T-helper 17 cell (primary cell): ENCODE data around the gene ZC3H7A. TPM values are rescaled to one million over a fixed set of nuclear protein-coding genes. Genes with fewer than 3 reads are reported as not detected.
"Not testable (repeated sequence)": the region's sequence is repeated elsewhere in the genome, so short reads cannot be mapped to it uniquely, and the experiment has no call there.

Experiments
- ATAC-seq: fragments of 150-1000 bp; cut with Tn5 transposase; 2 replicates; pipeline ENCODE4 v1.10.0; 2021; ENCODE audit warnings: mild to moderate bottlenecking, moderate library complexity
- DNase-seq, 3 donors: peaks; one replicate each; pipeline versions ENCODE4 v3.0.0 to v3.0.0-alpha.2; 2020 to 2021
- H3K9me3 ChIP-seq: one replicate; pipeline ENCODE4 v1.7.0; 2013; ENCODE audit warnings: low read length, mild to moderate bottlenecking; ENCODE audit not compliant: control insufficient read depth, poor library complexity, severe bottlenecking
- H3K27ac Mint-ChIP-seq: one replicate; pipeline ENCODE4 v1.8.0; 2022; ENCODE audit warnings: mild to moderate bottlenecking, moderate library complexity, mixed read lengths
- H3K27me3 Mint-ChIP-seq: one replicate; pipeline ENCODE4 v1.8.0; 2022; ENCODE audit warnings: mixed read lengths
- H3K36me3 Mint-ChIP-seq: one replicate; pipeline ENCODE4 v1.8.0; 2022; ENCODE audit warnings: low read depth, mixed read lengths
- H3K4me1 Mint-ChIP-seq: one replicate; pipeline ENCODE4 v1.8.0; 2022; ENCODE audit warnings: mild to moderate bottlenecking, mixed read lengths
- H3K4me3 Mint-ChIP-seq: one replicate; pipeline ENCODE4 v1.8.0; 2022; ENCODE audit warnings: mild to moderate bottlenecking, moderate library complexity, mixed read lengths
- total RNA-seq, 4 donors: library from RNA in 2 of 4; stranded (reverse) in 2 of 4; gene quantifications; one replicate each; pipeline ENCODE4 v1.2.3 and lab custom pipeline; 2022 to 2026

ZC3H7A gene
- total RNA-seq: 100 to 1,000 TPM; 111 to 117 TPM
- 66.4 to 92.6 reads per million in 2 donors for total RNA-seq (lab: John Stamatoyannopoulos, UW)

- ATAC-seq: peak; percentile 95
- Mint-ChIP-seq H3K27me3 (no peaks in the 10 kb centered on the region), H3K27ac (peak within 1 kb of the TSS; percentile 99), H3K4me1 (peaks cover 60% of the 10 kb centered on the region), H3K36me3 (peaks cover 3% of the 10 kb centered on the region), H3K4me3 (peak within 1 kb of the TSS; percentile 92)
- H3K9me3 ChIP-seq: no peaks in the 10 kb centered on the region
- DNase-seq: peak; percentile 92 to 94 (median 93)
Measured at GRCh38 chr16:11797166-11797956, at the start of gene ZC3H7A. Gene ZC3H7A (minus strand): TSS chr16:11797258. CDS start chr16:11782354, 14,904 bp downstream.

- no peak for ATAC-seq
- H3K9me3 ChIP-seq: no peaks in the 10 kb centered on the region
- H3K36me3 Mint-ChIP-seq: peaks cover 7% of the 10 kb centered on the region
- no peaks in the 10 kb centered on the region for H3K27me3 Mint-ChIP-seq
- H3K4me1 Mint-ChIP-seq: peaks cover 5% of the 10 kb centered on the region
- no peak overlapping the region for H3K4me3 Mint-ChIP-seq
- H3K27ac Mint-ChIP-seq: no peak overlapping the region
- no peak for DNase-seq
Measured at GRCh38 chr16:11844499-11844898, 47.4 kb upstream of the ZC3H7A start.

GRCh38 chr16:11843861-11844260, 46.8 kb upstream of the ZC3H7A start:
- H3K36me3 Mint-ChIP-seq: peaks cover 7% of the 10 kb centered on the region

GRCh38 chr16:11843206-11843605, 46.1 kb upstream of the ZC3H7A start:
- H3K4me3 Mint-ChIP-seq: no peak overlapping the region
- DNase-seq: no peak
- H3K27ac Mint-ChIP-seq: no peak overlapping the region
- H3K4me1 Mint-ChIP-seq: peaks cover 3% of the 10 kb centered on the region
- no peaks in the 10 kb centered on the region for H3K27me3 Mint-ChIP-seq
- peaks cover 7% of the 10 kb centered on the region for H3K36me3 Mint-ChIP-seq
- ATAC-seq: no peak
- H3K9me3 ChIP-seq: no peaks in the 10 kb centered on the region

More at GRCh38 chr16:11843861-11844260, 46.8 kb upstream of the ZC3H7A start:
- no peaks in the 10 kb centered on the region for H3K27me3 Mint-ChIP-seq
- no peak for ATAC-seq
- H3K4me1 Mint-ChIP-seq: peaks cover 5% of the 10 kb centered on the region
- H3K9me3 ChIP-seq: no peaks in the 10 kb centered on the region
- no peak overlapping the region for H3K27ac Mint-ChIP-seq
- no peak for DNase-seq
- H3K4me3 Mint-ChIP-seq: no peak overlapping the region

GRCh38 chr16:11841026-11841425, 44.0 kb upstream of the ZC3H7A start:
- no peaks in the 10 kb centered on the region for H3K27me3 Mint-ChIP-seq
- peaks cover 4% of the 10 kb centered on the region for H3K36me3 Mint-ChIP-seq
- ATAC-seq (no peak), DNase-seq (no peak)
- H3K9me3 ChIP-seq: no peaks in the 10 kb centered on the region
- no peak overlapping the region for H3K27ac Mint-ChIP-seq
- H3K4me3 Mint-ChIP-seq: no peak overlapping the region
- peaks cover 3% of the 10 kb centered on the region for H3K4me1 Mint-ChIP-seq

- no peak overlapping the region for H3K27ac Mint-ChIP-seq
- H3K36me3 Mint-ChIP-seq: peaks cover 4% of the 10 kb centered on the region
- no peak for DNase-seq
- ATAC-seq: no peak
- no peaks in the 10 kb centered on the region for H3K9me3 ChIP-seq
- no peaks in the 10 kb centered on the region for H3K4me1 Mint-ChIP-seq
- no peaks in the 10 kb centered on the region for H3K27me3 Mint-ChIP-seq
- no peak overlapping the region for H3K4me3 Mint-ChIP-seq
Measured at GRCh38 chr16:11836650-11837244, 39.7 kb upstream of the ZC3H7A start.

GRCh38 chr16:11835891-11836649, 39.0 kb upstream of the ZC3H7A start:
- H3K9me3 ChIP-seq: no peaks in the 10 kb centered on the region
- Mint-ChIP-seq H3K27ac (no peak overlapping the region), H3K27me3 (no peaks in the 10 kb centered on the region), H3K36me3 (peaks cover 4% of the 10 kb centered on the region), H3K4me1 (no peaks in the 10 kb centered on the region), H3K4me3 (peak overlapping the region; percentile 49)
- ATAC-seq (no peak), DNase-seq (no peak)

- H3K4me1 Mint-ChIP-seq: no peaks in the 10 kb centered on the region
- H3K27me3 Mint-ChIP-seq: no peaks in the 10 kb centered on the region
- no peaks in the 10 kb centered on the region for H3K9me3 ChIP-seq
- H3K4me3 Mint-ChIP-seq: no peak overlapping the region
- peaks cover 4% of the 10 kb centered on the region for H3K36me3 Mint-ChIP-seq
- peak overlapping the region; percentile 39 for H3K27ac Mint-ChIP-seq
- no peak for DNase-seq
- ATAC-seq: no peak
Measured at GRCh38 chr16:11835309-11835708, 38.3 kb upstream of the ZC3H7A start.

GRCh38 chr16:11833951-11834695, 37.1 kb upstream of the ZC3H7A start:
- Mint-ChIP-seq H3K36me3 (no peaks in the 10 kb centered on the region), H3K27ac (no peak overlapping the region), H3K4me3 (no peak overlapping the region), H3K4me1 (no peaks in the 10 kb centered on the region), H3K27me3 (no peaks in the 10 kb centered on the region)
- DNase-seq (no peak), ATAC-seq (no peak)
- H3K9me3 ChIP-seq: no peaks in the 10 kb centered on the region

GRCh38 chr16:11828696-11829095, 31.6 kb upstream of the ZC3H7A start:
- DNase-seq: no peak
- H3K36me3 Mint-ChIP-seq: no peaks in the 10 kb centered on the region
- no peaks in the 10 kb centered on the region for H3K4me1 Mint-ChIP-seq
- H3K27ac Mint-ChIP-seq: no peak overlapping the region
- H3K27me3 Mint-ChIP-seq: no peaks in the 10 kb centered on the region
- no peaks in the 10 kb centered on the region for H3K9me3 ChIP-seq
- H3K4me3 Mint-ChIP-seq: no peak overlapping the region
- ATAC-seq: no peak

- not testable (repeated sequence) for H3K4me1 Mint-ChIP-seq, DNase-seq, ATAC-seq, H3K36me3 Mint-ChIP-seq, H3K9me3 ChIP-seq, H3K27me3 Mint-ChIP-seq, H3K27ac Mint-ChIP-seq, H3K4me3 Mint-ChIP-seq
Measured at GRCh38 chr16:11825520-11826165, 28.6 kb upstream of the ZC3H7A start.

- H3K36me3 Mint-ChIP-seq: peaks cover 2% of the 10 kb centered on the region
- ATAC-seq (no peak), DNase-seq (no peak)
- no peak overlapping the region for H3K27ac Mint-ChIP-seq
- H3K9me3 ChIP-seq: no peaks in the 10 kb centered on the region
- no peak overlapping the region for H3K4me3 Mint-ChIP-seq
- no peaks in the 10 kb centered on the region for H3K4me1 Mint-ChIP-seq
- no peaks in the 10 kb centered on the region for H3K27me3 Mint-ChIP-seq
Measured at GRCh38 chr16:11824362-11824761, 27.3 kb upstream of the ZC3H7A start.
